ENCODE results near the gene CNOT3. TPM values are rescaled to one million over a fixed set of nuclear protein-coding genes. Genes with fewer than 3 reads are reported as not detected.

CNOT3 gene
- total RNA-seq, 4 donors from 2014 or later: 21.6 to 30.3 (median 24.8) TPM

DNA sequence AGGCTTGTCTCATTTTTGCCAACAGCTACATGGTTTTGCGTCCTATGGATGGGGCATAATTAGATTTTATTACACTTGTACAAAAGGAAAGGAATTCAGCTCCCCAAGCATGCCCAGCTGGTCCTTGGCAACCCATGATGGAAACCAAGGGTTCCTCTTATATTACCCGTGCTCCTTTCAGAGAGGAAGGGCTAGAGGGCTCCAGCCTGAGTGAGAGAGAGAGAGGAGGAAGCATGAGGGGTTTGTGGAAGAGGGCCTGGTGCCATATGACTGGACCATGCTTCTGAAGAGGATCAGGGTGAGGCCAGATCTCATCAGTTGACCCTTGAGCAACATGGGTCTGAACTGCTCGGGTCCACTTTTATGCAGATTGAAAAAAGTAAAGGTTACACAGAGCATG, 59.6 kb downstream of the CNOT3 start:
- H3K4me3 ChIP-seq: no peak overlapping the region
- no peak for TF ChIP-seq POLR2A (IDR thresholded peaks at IDR 0.05)
- TF ChIP-seq EP300 (IDR thresholded peaks at IDR 0.05): no peak
- TF ChIP-seq, protein P1, sequence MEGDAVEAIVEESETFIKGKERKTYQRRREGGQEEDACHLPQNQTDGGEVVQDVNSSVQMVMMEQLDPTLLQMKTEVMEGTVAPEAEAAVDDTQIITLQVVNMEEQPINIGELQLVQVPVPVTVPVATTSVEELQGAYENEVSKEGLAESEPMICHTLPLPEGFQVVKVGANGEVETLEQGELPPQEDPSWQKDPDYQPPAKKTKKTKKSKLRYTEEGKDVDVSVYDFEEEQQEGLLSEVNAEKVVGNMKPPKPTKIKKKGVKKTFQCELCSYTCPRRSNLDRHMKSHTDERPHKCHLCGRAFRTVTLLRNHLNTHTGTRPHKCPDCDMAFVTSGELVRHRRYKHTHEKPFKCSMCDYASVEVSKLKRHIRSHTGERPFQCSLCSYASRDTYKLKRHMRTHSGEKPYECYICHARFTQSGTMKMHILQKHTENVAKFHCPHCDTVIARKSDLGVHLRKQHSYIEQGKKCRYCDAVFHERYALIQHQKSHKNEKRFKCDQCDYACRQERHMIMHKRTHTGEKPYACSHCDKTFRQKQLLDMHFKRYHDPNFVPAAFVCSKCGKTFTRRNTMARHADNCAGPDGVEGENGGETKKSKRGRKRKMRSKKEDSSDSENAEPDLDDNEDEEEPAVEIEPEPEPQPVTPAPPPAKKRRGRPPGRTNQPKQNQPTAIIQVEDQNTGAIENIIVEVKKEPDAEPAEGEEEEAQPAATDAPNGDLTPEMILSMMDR (IDR thresholded peaks at IDR 0.05): no peak
- peaks cover 0 to 42% (median 12%) of the 10 kb centered on the region in 3 donors for H3K36me3 ChIP-seq
- H3K27ac ChIP-seq: no peak overlapping the region
- H3K27me3 ChIP-seq: no peaks in the 10 kb centered on the region
- 77 to 81% methylated on average over 3 of the region's 3 CpGs for WGBS, 2 donors
- no peaks in the 10 kb centered on the region for H3K9me3 ChIP-seq
- peaks cover under 1 to 22% (median 13%) of the 10 kb centered on the region in 4 donors for H3K4me1 ChIP-seq
- DNase-seq (ENCODE audit: low spot score in 2 of 2): no peak

DNA sequence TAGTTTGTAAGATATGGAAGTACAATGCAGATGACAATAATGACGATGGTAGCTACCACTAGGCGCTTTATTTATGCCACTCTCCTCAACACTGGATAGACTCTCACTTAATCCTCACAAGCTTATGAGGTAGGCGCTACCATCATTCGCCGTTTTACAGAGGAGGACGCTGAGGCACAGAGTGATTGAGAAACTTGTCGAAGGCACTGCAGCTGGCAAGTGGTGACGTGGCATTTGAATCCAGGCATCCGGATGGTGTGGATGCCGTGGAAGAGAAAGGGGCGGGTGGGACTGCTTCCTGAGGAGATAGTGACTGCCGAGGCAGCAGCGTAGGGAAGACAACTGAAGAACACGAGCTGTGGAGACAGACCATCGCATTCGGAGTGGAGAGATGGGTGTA, 61.8 kb downstream of the CNOT3 start:
- no peak overlapping the region for H3K27ac ChIP-seq
- peaks cover 2 to 49% (median 24%) of the 10 kb centered on the region in 3 donors for H3K36me3 ChIP-seq
- TF ChIP-seq, protein P1 (IDR thresholded peaks at IDR 0.05): no peak
- TF ChIP-seq POLR2A (IDR thresholded peaks at IDR 0.05) (no peak), EP300 (IDR thresholded peaks at IDR 0.05) (no peak)
- no peak overlapping the region for H3K4me3 ChIP-seq
- no peak for DNase-seq (ENCODE audit: low spot score in 2 of 2)
- WGBS, 2 donors: 92 to 93% methylated on average over 16 of the region's 16 CpGs
- H3K27me3 ChIP-seq: no peaks in the 10 kb centered on the region
- no peaks in the 10 kb centered on the region for H3K9me3 ChIP-seq
- H3K4me1 ChIP-seq: peaks cover 0 to 39% (median 28%) of the 10 kb centered on the region in 4 donors

DNA sequence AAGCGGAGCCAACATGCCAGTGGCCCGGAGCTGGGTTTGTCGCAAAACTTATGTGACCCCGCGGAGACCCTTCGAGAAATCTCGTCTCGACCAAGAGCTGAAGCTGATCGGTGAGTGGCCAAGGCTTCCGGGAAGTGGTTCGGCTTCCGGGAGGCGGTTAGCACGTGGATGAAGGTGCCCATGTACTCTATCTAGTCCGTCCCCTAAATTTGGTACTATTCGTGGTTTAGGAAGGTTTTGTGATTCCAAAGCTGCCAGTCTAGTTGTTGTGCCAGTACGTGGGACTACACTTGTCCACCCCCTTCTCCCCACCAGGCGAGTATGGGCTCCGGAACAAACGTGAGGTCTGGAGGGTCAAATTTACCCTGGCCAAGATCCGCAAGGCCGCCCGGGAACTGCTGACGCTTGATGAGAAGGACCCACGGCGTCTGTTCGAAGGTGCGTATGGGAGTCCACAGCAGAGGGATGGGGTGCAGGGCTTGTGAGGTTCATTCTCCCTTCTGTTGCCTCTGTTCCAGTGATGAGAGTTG, 63.7 kb downstream of the CNOT3 start:
- TF ChIP-seq, protein P1 (IDR thresholded peaks at IDR 0.05): no peak
- no peak for TF ChIP-seq POLR2A (IDR thresholded peaks at IDR 0.05)
- H3K4me1 ChIP-seq: peaks cover 0 to 57% (median 34%) of the 10 kb centered on the region in 4 donors
- WGBS, 2 donors: 3 to 5% methylated on average over 11 to 28 of the region's 28 CpGs

DNA sequence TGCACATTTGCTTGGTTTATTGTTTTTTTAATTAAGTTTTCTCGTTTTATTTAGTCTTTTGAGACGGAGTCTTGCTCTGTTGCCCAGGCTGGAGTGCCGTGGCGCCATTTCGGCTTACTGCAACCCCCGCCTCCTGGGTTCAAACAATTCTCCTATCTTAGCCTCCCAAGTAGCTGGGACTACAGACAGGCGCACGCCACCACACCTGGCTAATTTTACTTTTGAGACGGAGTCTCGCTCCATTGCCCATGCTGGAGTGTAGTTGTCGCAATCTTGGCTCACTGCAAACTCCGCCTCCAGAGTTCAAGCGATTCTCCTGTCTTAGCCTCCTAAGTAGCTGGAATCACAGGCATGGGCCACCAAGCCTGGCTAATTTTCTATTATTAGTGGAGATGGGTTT, 64.4 kb downstream of the CNOT3 start:
- Histone ChIP-seq H3K27ac (no peak overlapping the region), H3K9me3 (no peaks in the 10 kb centered on the region), H3K27me3 (no peaks in the 10 kb centered on the region), H3K4me3 (peak overlapping the region in 2 of 4 donors; percentile 72 to 76), H3K4me1 (peaks cover 0 to 65% (median 34%) of the 10 kb centered on the region in 4 donors), H3K36me3 (peaks cover 2 to 62% (median 41%) of the 10 kb centered on the region in 3 donors)
- no peak for DNase-seq (ENCODE audit: low spot score in 2 of 2)
- TF ChIP-seq POLR2A (IDR thresholded peaks at IDR 0.05): no peak
- TF ChIP-seq, protein P1 (IDR thresholded peaks at IDR 0.05): no peak
- no peak for TF ChIP-seq EP300 (IDR thresholded peaks at IDR 0.05)
- 74 to 79% methylated on average over 13 of the region's 13 CpGs for WGBS, 2 donors

More for the DNA sequence above, 63.7 kb downstream of the CNOT3 start:
- peaks cover 2 to 55% (median 35%) of the 10 kb centered on the region in 3 donors for H3K36me3 ChIP-seq
- no peaks in the 10 kb centered on the region for H3K9me3 ChIP-seq
- peak overlapping the region; percentile 93 to 98 (median 95) for H3K27ac ChIP-seq
- H3K27me3 ChIP-seq: no peaks in the 10 kb centered on the region
- DNase-seq (ENCODE audit: low spot score in 2 of 2): no peak
- H3K4me3 ChIP-seq: peak overlapping the region; percentile 66 to 76 (median 73)

DNA sequence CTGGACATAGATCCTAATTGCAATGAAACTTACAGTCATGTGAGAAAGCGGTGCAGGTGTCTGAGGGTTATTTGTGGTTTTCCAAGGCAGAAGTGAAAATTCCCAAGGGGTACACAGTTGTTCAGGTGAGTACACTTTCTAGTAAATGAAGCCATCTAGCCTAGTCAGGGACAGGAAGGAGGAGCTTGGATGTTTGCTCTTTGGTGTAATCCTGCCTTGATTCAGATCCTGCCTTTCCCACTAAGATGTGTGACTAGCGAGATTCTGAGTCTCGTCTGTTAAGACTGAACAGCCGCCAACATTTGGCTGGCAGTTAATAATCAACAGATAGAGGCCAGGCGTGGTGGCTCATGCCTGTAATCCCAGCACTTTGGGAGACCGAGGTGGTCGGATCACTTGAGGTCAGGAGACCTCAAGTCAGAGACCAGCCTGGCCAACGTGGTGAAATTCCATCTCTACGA, 65.6 kb downstream of the CNOT3 start:
- Histone ChIP-seq H3K9me3 (no peaks in the 10 kb centered on the region), H3K4me1 (peaks cover 0 to 77% (median 40%) of the 10 kb centered on the region in 4 donors), H3K36me3 (peaks cover 2 to 69% (median 49%) of the 10 kb centered on the region in 3 donors), H3K27me3 (no peaks in the 10 kb centered on the region), H3K4me3 (peak overlapping the region in 1 of 4 donors; percentile 8), H3K27ac (no peak overlapping the region)
- no peak for DNase-seq (ENCODE audit: low spot score in 2 of 2)
- TF ChIP-seq POLR2A (IDR thresholded peaks at IDR 0.05) (no peak), EP300 (IDR thresholded peaks at IDR 0.05) (no peak)
- TF ChIP-seq, protein P1 (IDR thresholded peaks at IDR 0.05): no peak
- WGBS, 2 donors: 65 to 66% methylated on average over 9 of the region's 9 CpGs
